HG03135 (cell line): ENCODE measurements around the gene IDUA.

ENCODE experiments used
- ATAC-seq: cut with Tn5 transposase; IDR thresholded peaks from one replicate; pipeline ENCODE4 v1.9.1; 2021; ENCODE audit warnings: mild to moderate bottlenecking, moderate library complexity; ENCODE audit not compliant: unreplicated experiment

The IDUA gene

GRCh38 chr4:985123-985830 lies 1.6 kb upstream of the IDUA start:
- no peak for ATAC-seq

GRCh38 chr4:986428-986878 lies 391 bp upstream of the IDUA start:
- peak; percentile 17 for ATAC-seq

- no peak for ATAC-seq
Observed at GRCh38 chr4:987624-988513, 1.0 kb downstream of the IDUA start.

- ATAC-seq: no peak
Observed at GRCh38 chr4:988726-989721, 2.2 kb downstream of the IDUA start.

GRCh38 chr4:989722-990471 lies 3.1 kb downstream of the IDUA start:
- no peak for ATAC-seq

GRCh38 chr4:990746-991367 lies 4.0 kb downstream of the IDUA start:
- ATAC-seq: no peak

- no peak for ATAC-seq
Observed at GRCh38 chr4:991451-992296, 4.8 kb downstream of the IDUA start.

GRCh38 chr4:992297-993110 lies 5.7 kb downstream of the IDUA start:
- no peak for ATAC-seq

GRCh38 chr4:993111-994029 lies 6.5 kb downstream of the IDUA start, which contains the start of gene SLC26A1:
SLC26A1 (minus strand) TSS chr4:993404; CDS start chr4:991703, 1,701 bp downstream.
- ATAC-seq: no peak

GRCh38 chr4:995311-996026 lies 8.6 kb downstream of the IDUA start:
- no peak for ATAC-seq

- ATAC-seq: no peak
Observed at GRCh38 chr4:996030-996996, 9.5 kb downstream of the IDUA start.

GRCh38 chr4:996997-997374 lies 10.1 kb downstream of the IDUA start:
- ATAC-seq: no peak

GRCh38 chr4:997375-998071 lies 10.7 kb downstream of the IDUA start:
- ATAC-seq: no peak

GRCh38 chr4:998096-998691 lies 11.3 kb downstream of the IDUA start:
- no peak for ATAC-seq
